Ishikawa (cell line): ENCODE data around the gene ALOX5AP.

Experiments used
- CEBPB ChIP-seq: IDR thresholded peaks from 2 replicates; pipeline ENCODE4 v1.6.1; 2012
- CREB1 ChIP-seq: IDR thresholded peaks from 2 replicates; pipeline ENCODE4 v1.6.1; 2012; ENCODE audit warnings: low read depth
- EP300 ChIP-seq: IDR thresholded peaks from 2 replicates; pipeline ENCODE4 v1.6.1; 2012; ENCODE audit warnings: borderline replicate concordance
- FOXM1 ChIP-seq: IDR thresholded peaks from 2 replicates; pipeline ENCODE4 v1.6.1; 2012; ENCODE audit warnings: low read depth, borderline replicate concordance
- RAD21 ChIP-seq: IDR thresholded peaks from 2 replicates; pipeline ENCODE4 v1.6.1; 2012; ENCODE audit warnings: low read depth
- TAF1 ChIP-seq: IDR thresholded peaks from 2 replicates; pipeline ENCODE4 v1.6.1; 2012; ENCODE audit warnings: low read depth, mild to moderate bottlenecking
- TEAD4 ChIP-seq: IDR thresholded peaks from 2 replicates; pipeline ENCODE4 v1.6.1; 2012
- YY1 ChIP-seq: IDR thresholded peaks from 2 replicates; pipeline ENCODE4 v1.6.1; 2012; ENCODE audit warnings: low read depth
- TF ChIP-seq, protein P1 (sequence below): IDR thresholded peaks from 2 replicates; pipeline ENCODE4 v1.6.1; 2012; ENCODE audit warnings: low read depth, mild to moderate bottlenecking
- TF ChIP-seq, protein P2 (sequence below): IDR thresholded peaks from 2 replicates; pipeline ENCODE4 v1.6.1; 2012
- TF ChIP-seq, protein P3 (sequence below): IDR thresholded peaks from 2 replicates; pipeline ENCODE4 v1.6.1; 2012

DNA sequence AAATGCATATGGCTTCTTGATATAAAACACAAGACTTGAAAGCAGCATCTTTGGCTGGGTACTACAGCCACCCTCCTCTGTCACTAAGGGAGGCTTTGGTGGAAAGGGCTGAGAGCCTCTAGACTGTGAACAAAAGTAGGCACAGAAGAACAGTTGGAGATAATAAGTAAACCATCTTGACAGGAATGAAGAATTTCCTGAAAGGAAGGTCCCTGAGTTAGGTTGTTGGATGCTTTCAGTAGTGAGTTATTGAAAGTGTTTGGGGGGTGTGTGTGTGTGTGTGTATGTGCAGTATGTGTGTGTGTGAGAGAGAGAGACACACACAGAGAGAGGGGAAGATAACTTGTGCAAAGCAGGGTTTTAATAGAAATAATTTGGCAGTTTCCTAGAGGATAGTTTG, 38.2 kb downstream of the ALOX5AP start:
- TF ChIP-seq TAF1, result no peak
- TF ChIP-seq, protein P1, sequence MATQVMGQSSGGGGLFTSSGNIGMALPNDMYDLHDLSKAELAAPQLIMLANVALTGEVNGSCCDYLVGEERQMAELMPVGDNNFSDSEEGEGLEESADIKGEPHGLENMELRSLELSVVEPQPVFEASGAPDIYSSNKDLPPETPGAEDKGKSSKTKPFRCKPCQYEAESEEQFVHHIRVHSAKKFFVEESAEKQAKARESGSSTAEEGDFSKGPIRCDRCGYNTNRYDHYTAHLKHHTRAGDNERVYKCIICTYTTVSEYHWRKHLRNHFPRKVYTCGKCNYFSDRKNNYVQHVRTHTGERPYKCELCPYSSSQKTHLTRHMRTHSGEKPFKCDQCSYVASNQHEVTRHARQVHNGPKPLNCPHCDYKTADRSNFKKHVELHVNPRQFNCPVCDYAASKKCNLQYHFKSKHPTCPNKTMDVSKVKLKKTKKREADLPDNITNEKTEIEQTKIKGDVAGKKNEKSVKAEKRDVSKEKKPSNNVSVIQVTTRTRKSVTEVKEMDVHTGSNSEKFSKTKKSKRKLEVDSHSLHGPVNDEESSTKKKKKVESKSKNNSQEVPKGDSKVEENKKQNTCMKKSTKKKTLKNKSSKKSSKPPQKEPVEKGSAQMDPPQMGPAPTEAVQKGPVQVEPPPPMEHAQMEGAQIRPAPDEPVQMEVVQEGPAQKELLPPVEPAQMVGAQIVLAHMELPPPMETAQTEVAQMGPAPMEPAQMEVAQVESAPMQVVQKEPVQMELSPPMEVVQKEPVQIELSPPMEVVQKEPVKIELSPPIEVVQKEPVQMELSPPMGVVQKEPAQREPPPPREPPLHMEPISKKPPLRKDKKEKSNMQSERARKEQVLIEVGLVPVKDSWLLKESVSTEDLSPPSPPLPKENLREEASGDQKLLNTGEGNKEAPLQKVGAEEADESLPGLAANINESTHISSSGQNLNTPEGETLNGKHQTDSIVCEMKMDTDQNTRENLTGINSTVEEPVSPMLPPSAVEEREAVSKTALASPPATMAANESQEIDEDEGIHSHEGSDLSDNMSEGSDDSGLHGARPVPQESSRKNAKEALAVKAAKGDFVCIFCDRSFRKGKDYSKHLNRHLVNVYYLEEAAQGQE, result no peak
- no peak for TF ChIP-seq RAD21
- TF ChIP-seq YY1, result no peak
- no peak for TF ChIP-seq CREB1
- TF ChIP-seq EP300, result no peak
- no peak for TF ChIP-seq TEAD4
- TF ChIP-seq, protein P2, sequence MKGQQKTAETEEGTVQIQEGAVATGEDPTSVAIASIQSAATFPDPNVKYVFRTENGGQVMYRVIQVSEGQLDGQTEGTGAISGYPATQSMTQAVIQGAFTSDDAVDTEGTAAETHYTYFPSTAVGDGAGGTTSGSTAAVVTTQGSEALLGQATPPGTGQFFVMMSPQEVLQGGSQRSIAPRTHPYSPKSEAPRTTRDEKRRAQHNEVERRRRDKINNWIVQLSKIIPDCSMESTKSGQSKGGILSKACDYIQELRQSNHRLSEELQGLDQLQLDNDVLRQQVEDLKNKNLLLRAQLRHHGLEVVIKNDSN, result no peak
- no peak for TF ChIP-seq CEBPB
- TF ChIP-seq, protein P3, sequence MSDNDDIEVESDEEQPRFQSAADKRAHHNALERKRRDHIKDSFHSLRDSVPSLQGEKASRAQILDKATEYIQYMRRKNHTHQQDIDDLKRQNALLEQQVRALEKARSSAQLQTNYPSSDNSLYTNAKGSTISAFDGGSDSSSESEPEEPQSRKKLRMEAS, result no peak
- TF ChIP-seq FOXM1, result no peak
